Adrenal gland (tissue), 5 donors: ENCODE results near the gene GRIFIN.

Experiments
- POLR2A ChIP-seq, 2 donors: fragments of 450-650 bp; IDR thresholded peaks; one replicate each; pipeline ENCODE4 v1.6.1; 2017; ENCODE audit warnings: antibody characterized with exemption in 2 of 2, mild to moderate bottlenecking in 2 of 2, moderate library complexity in 1 of 2
- TF ChIP-seq, protein P1 (sequence below), 6 experiments: fragments of 450-650 bp in 4 of 6; fragments of 200-600 bp in 2 of 6; sonication (generic) in 1 of 6; IDR thresholded peaks; 1 replicate in 5 of 6; 2 replicates in 1 of 6; pipeline versions ENCODE4 v1.5.1 to v1.8.0; 2016 to 2021; ENCODE audit warnings: antibody characterized with exemption in 6 of 6, mild to moderate bottlenecking in 2 of 6, moderate library complexity in 1 of 6
- donor health status: DM: no; HTN: no; CAD: no.

DNA sequence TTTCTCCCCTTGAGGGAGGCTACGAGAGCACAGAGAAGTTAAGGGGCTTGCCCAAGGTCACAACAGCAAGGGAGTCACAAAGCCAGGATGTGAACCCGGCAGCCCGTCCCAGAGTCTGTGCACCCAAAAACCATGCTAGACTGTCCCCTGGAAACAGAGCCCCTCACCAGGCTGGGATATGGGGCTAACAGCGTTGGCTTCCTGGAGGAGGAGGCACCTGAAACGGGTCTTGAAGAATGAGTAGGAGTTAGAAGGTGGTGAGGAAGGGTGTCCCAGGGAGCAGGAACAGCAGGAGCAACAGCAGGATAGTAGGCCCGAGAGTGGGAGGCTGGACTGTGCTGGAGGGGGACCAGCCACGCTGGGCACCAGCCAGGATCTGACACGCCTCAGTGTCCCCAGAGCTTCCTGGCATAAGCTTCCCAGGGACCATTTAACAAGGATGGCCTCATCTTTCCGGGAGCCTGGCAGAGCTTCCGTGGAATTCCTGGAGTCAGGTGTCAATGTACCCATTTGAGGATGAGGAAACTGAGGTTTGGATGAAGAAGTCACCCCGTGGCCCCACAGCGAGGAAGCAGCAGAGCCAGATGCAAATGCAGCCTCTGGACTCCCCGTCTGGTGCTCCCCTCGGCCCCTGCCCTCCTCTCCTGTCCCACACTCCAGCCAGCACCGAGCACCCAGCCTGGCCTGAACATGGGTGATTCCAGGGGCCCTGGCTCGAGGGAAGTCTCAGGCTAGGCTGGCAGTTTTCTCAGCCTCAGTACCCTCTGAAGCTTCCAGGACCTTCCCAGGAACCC, 3.3 kb upstream of the GRIFIN start:
- TF ChIP-seq, protein P1, sequence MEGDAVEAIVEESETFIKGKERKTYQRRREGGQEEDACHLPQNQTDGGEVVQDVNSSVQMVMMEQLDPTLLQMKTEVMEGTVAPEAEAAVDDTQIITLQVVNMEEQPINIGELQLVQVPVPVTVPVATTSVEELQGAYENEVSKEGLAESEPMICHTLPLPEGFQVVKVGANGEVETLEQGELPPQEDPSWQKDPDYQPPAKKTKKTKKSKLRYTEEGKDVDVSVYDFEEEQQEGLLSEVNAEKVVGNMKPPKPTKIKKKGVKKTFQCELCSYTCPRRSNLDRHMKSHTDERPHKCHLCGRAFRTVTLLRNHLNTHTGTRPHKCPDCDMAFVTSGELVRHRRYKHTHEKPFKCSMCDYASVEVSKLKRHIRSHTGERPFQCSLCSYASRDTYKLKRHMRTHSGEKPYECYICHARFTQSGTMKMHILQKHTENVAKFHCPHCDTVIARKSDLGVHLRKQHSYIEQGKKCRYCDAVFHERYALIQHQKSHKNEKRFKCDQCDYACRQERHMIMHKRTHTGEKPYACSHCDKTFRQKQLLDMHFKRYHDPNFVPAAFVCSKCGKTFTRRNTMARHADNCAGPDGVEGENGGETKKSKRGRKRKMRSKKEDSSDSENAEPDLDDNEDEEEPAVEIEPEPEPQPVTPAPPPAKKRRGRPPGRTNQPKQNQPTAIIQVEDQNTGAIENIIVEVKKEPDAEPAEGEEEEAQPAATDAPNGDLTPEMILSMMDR (IDR thresholded peaks at IDR 0.05), result no peak
- no peak for TF ChIP-seq POLR2A (IDR thresholded peaks at IDR 0.05)
